Astrocyte (in vitro differentiated cells and primary cell): Measurements from ENCODE around the gene MAS1. TPM values are rescaled to one million over a fixed set of nuclear protein-coding genes. Genes with fewer than 3 reads are reported as not detected.

Source experiments
- DNase-seq: peaks from one replicate; pipeline ENCODE4 v3.0.0-alpha.2; 2010; ENCODE audit warnings: low read depth
- FAIRE-seq: peaks from 2 replicates; lab custom pipeline; 2011; peaks lifted over from hg19 to GRCh38; lab: Jason Lieb, UNC
- H2AFZ ChIP-seq: 2 replicates; pipeline ENCODE4 v1.6.0; 2012; ENCODE audit warnings: low read depth, low read length, inconsistent platforms
- H3K27ac ChIP-seq: 2 replicates; pipeline ENCODE4 v1.5.1; 2011; ENCODE audit warnings: low read depth, low read length, inconsistent platforms
- H3K27me3 ChIP-seq: 2 replicates; pipeline ENCODE4 v1.6.0; 2011; ENCODE audit warnings: low read length, inconsistent platforms; ENCODE audit not compliant: insufficient read depth
- H3K36me3 ChIP-seq: 2 replicates; pipeline ENCODE4 v1.5.1; 2011; ENCODE audit warnings: low read length, inconsistent platforms; ENCODE audit not compliant: insufficient read depth
- H3K4me1 ChIP-seq: 2 replicates; pipeline ENCODE4 v1.5.1; 2011; ENCODE audit warnings: low read length, inconsistent platforms; ENCODE audit not compliant: insufficient read depth
- H3K4me2 ChIP-seq: 2 replicates; pipeline ENCODE4 v1.6.0; 2012; ENCODE audit warnings: low read length, inconsistent platforms
- H3K4me3 ChIP-seq: 2 replicates; pipeline ENCODE4 v1.5.1; 2011; ENCODE audit warnings: low read depth, mild to moderate bottlenecking, low read length, inconsistent platforms; ENCODE audit not compliant: insufficient read depth
- H3K79me2 ChIP-seq: 2 replicates; pipeline ENCODE4 v1.6.0; 2012; ENCODE audit warnings: mild to moderate bottlenecking, low read length, inconsistent platforms; ENCODE audit not compliant: insufficient read depth
- H3K9ac ChIP-seq: 2 replicates; pipeline ENCODE4 v1.6.0; 2012; ENCODE audit warnings: mild to moderate bottlenecking, low read length, inconsistent platforms
- H3K9me3 ChIP-seq: 2 replicates; pipeline ENCODE4 v1.5.1; 2012; ENCODE audit warnings: low read depth, mild to moderate bottlenecking, low read length, inconsistent platforms; ENCODE audit not compliant: insufficient read depth
- H4K20me1 ChIP-seq: 2 replicates; pipeline ENCODE4 v1.6.0; 2012; ENCODE audit warnings: low read length, inconsistent platforms; ENCODE audit not compliant: insufficient read depth
- H3K27ac Mint-ChIP-seq: one replicate; pipeline ENCODE4 v1.8.0; 2021; ENCODE audit warnings: mild to moderate bottlenecking, mixed read lengths; ENCODE audit not compliant: unreplicated experiment
- H3K27me3 Mint-ChIP-seq: one replicate; pipeline ENCODE4 v1.8.0; 2021; ENCODE audit warnings: low read depth, mixed read lengths; ENCODE audit not compliant: unreplicated experiment
- H3K36me3 Mint-ChIP-seq: one replicate; pipeline ENCODE4 v1.8.0; 2021; ENCODE audit warnings: low read depth, mixed read lengths; ENCODE audit not compliant: unreplicated experiment
- H3K4me1 Mint-ChIP-seq: one replicate; pipeline ENCODE4 v1.8.0; 2021; ENCODE audit warnings: low read depth, mixed read lengths; ENCODE audit not compliant: unreplicated experiment
- H3K4me3 Mint-ChIP-seq: one replicate; pipeline ENCODE4 v1.8.0; 2021; ENCODE audit warnings: mild to moderate bottlenecking, moderate library complexity, mixed read lengths; ENCODE audit not compliant: unreplicated experiment
- H3K9me3 Mint-ChIP-seq: one replicate; pipeline ENCODE4 v1.8.0; 2021; ENCODE audit warnings: mild to moderate bottlenecking, mixed read lengths; ENCODE audit not compliant: unreplicated experiment
- CTCF ChIP-seq: IDR thresholded peaks from 2 replicates; pipeline ENCODE4 v1.5.1; 2011; ENCODE audit warnings: low read depth, mild to moderate bottlenecking, inconsistent platforms, low read length, moderate library complexity; ENCODE audit not compliant: insufficient read depth
- EZH2 ChIP-seq: IDR thresholded peaks from 2 replicates; pipeline ENCODE4 v1.6.1; 2012; ENCODE audit warnings: mild to moderate bottlenecking, low read length, inconsistent platforms; ENCODE audit not compliant: insufficient read depth
- total RNA-seq: library from RNA; stranded (reverse); gene quantifications from 2 replicates; pipeline ENCODE4 v1.2.1, GENCODE V29; 2021

The MAS1 gene
- total RNA-seq, 1 donor from 2014 or later: not detected

GRCh38 chr6:159892053-159892452 lies 1.3 kb downstream of the MAS1 start:
- TF ChIP-seq CTCF (no peak), EZH2 (no peak)
- no peak overlapping the region for H3K4me3 Mint-ChIP-seq

GRCh38 chr6:159893064-159893463 lies 2.3 kb downstream of the MAS1 start:
- no peak for FAIRE-seq
- no peaks in the 10 kb centered on the region for H3K9me3 Mint-ChIP-seq

More at GRCh38 chr6:159892053-159892452, 1.3 kb downstream of the MAS1 start:
- Histone ChIP-seq H3K4me2 (no peak overlapping the region), H3K4me3 (no peak overlapping the region), H4K20me1 (no peaks in the 10 kb centered on the region), H2AFZ (no peak overlapping the region), H3K9ac (no peak overlapping the region), H3K79me2 (no peaks in the 10 kb centered on the region), H3K27me3 (peaks cover 50% of the 10 kb centered on the region), H3K9me3 (peaks cover under 1% of the 10 kb centered on the region), H3K27ac (no peak overlapping the region), H3K4me1 (no peaks in the 10 kb centered on the region), H3K36me3 (no peaks in the 10 kb centered on the region)
- Mint-ChIP-seq H3K9me3 (no peaks in the 10 kb centered on the region), H3K4me1 (no peaks in the 10 kb centered on the region), H3K36me3 (peaks cover 4% of the 10 kb centered on the region), H3K27ac (no peak overlapping the region), H3K27me3 (peaks cover 55% of the 10 kb centered on the region)
- DNase-seq (no peak), FAIRE-seq (no peak)

More at GRCh38 chr6:159893064-159893463, 2.3 kb downstream of the MAS1 start:
- Histone ChIP-seq H3K4me2 (no peak overlapping the region), H4K20me1 (no peaks in the 10 kb centered on the region), H3K9me3 (peaks cover 4% of the 10 kb centered on the region), H3K4me3 (no peak overlapping the region), H3K4me1 (no peaks in the 10 kb centered on the region), H3K36me3 (no peaks in the 10 kb centered on the region), H3K79me2 (no peaks in the 10 kb centered on the region), H3K27ac (no peak overlapping the region), H3K9ac (no peak overlapping the region), H2AFZ (no peak overlapping the region), H3K27me3 (peaks cover 42% of the 10 kb centered on the region)
- Mint-ChIP-seq H3K27me3 (peaks cover 51% of the 10 kb centered on the region), H3K36me3 (peaks cover 4% of the 10 kb centered on the region), H3K27ac (no peak overlapping the region), H3K4me3 (no peak overlapping the region), H3K4me1 (no peaks in the 10 kb centered on the region)
- TF ChIP-seq CTCF (no peak), EZH2 (no peak)
- no peak for DNase-seq
